ENCODE data around the gene IQCK. TPM values are rescaled to one million over a fixed set of nuclear protein-coding genes. Genes with fewer than 3 reads are reported as not detected.
A peak's percentile ranks its signal among the peaks of the same experiment; 100 is the strongest.

IQCK gene
- total RNA-seq, 4 donors from 2014 or later: 9.0 to 16.3 (median 14.5) TPM

DNA sequence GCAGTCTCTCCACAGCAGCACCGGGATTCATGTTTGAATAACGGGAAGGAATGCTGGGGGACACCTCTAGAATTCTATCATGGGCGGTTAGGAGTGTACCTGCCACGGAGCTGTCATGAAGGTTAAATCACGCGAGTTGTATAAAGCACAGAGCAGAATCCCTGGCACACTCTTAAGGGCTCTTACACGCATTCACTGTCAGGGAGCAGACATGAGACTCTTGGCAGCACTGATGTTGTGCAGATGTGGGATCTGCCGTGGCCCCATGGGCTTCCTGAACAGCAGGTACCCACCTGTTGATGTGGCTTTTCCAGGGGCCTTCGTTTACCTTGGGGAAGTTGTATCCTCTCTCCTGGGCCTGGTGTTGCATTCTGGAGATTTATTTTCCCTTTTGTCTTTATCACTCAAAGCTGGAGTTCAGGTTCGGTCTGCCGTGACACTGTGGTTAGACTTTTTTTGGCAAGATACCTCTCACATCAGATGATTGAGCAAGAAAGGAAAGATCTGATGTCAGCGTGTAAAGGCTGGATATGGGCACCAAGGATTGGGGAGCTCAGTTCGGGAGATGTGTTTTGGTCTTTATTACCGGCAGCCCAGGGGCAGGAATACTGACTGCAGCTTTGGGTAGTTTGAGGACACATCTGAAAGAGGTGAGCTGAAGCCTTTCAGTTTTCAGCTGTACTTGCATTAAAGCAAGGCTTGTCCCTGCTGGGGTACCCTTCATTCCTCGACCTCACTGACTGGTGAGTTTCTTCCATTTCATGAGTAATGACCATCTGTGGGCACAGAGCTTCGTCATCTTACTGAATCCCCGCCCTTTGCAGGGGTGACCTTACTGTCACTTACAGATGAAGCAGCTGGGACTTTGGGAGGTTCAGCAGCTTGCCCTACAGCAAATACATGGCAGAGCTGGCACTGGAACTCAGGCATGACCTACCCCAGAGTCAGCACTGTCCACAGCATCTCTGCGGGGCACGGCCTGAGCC lies 19.3 kb upstream of the IQCK start:
- H3K27ac ChIP-seq: peak overlapping the region in 3 of 4 donors; percentile 55 to 71 (median 67)
- no peak overlapping the region for H3K4me3 ChIP-seq
- peaks cover 0 to 66% of the 10 kb centered on the region in 2 donors for H3K36me3 ChIP-seq
- WGBS, 2 donors (ENCODE audit: low coverage in 1 of 2): 50 to 71% methylated on average over 5 to 6 of the region's 19 CpGs
- no peak for TF ChIP-seq CTCF (IDR thresholded peaks at IDR 0.05)
- no peak for TF ChIP-seq POLR2AphosphoS5 (IDR thresholded peaks at IDR 0.05)
- TF ChIP-seq POLR2A (IDR thresholded peaks at IDR 0.05): no peak
- TF ChIP-seq EP300 (IDR thresholded peaks at IDR 0.05): no peak
- no peaks in the 10 kb centered on the region for H3K9me3 ChIP-seq
- H3K27me3 ChIP-seq: no peaks in the 10 kb centered on the region
- H3K4me1 ChIP-seq: peaks cover 0 to 59% (median 30%) of the 10 kb centered on the region in 3 donors
- peak; percentile 19 for ATAC-seq

GRCh38 chr16:19699472-19699871 lies 18.6 kb upstream of the IQCK start:
- peak overlapping the region in 3 of 4 donors; percentile 55 to 71 (median 67) for H3K27ac ChIP-seq
- H3K4me3 ChIP-seq: no peak overlapping the region
- peaks cover 0 to 59% (median 30%) of the 10 kb centered on the region in 3 donors for H3K4me1 ChIP-seq
- WGBS, 2 donors (ENCODE audit: low coverage in 1 of 2): no CpG with 5 or more reads among the region's 8 CpGs
- no peaks in the 10 kb centered on the region for H3K27me3 ChIP-seq
- no peak for ATAC-seq
- peaks cover 0 to 70% of the 10 kb centered on the region in 2 donors for H3K36me3 ChIP-seq
- TF ChIP-seq POLR2A (IDR thresholded peaks at IDR 0.05): no peak
- no peak for TF ChIP-seq EP300 (IDR thresholded peaks at IDR 0.05)
- TF ChIP-seq POLR2AphosphoS5 (IDR thresholded peaks at IDR 0.05): no peak
- TF ChIP-seq CTCF (IDR thresholded peaks at IDR 0.05): no peak
- H3K9me3 ChIP-seq: no peaks in the 10 kb centered on the region

GRCh38 chr16:19700319-19700781 lies 17.7 kb upstream of the IQCK start:
- Histone ChIP-seq H3K4me3 (no peak overlapping the region), H3K27me3 (no peaks in the 10 kb centered on the region), H3K36me3 (peaks cover 0 to 77% of the 10 kb centered on the region in 2 donors), H3K27ac (peak overlapping the region; percentile 5 to 71 (median 61)), H3K9me3 (no peaks in the 10 kb centered on the region), H3K4me1 (peaks cover 0 to 59% (median 34%) of the 10 kb centered on the region in 3 donors)
- TF ChIP-seq POLR2AphosphoS5 (IDR thresholded peaks at IDR 0.05): no peak
- TF ChIP-seq POLR2A (IDR thresholded peaks at IDR 0.05): no peak
- TF ChIP-seq CTCF (IDR thresholded peaks at IDR 0.05): no peak
- TF ChIP-seq EP300 (IDR thresholded peaks at IDR 0.05): no peak
- ATAC-seq: peak; percentile 22
- WGBS, 2 donors (ENCODE audit: low coverage in 1 of 2): 14 to 15% methylated on average over 5 to 6 of the region's 6 CpGs

GRCh38 chr16:19701091-19701490 lies 17.0 kb upstream of the IQCK start:
- 44 to 79% methylated on average over 3 of the region's 3 CpGs for WGBS, 2 donors (ENCODE audit: low coverage in 1 of 2)
- Histone ChIP-seq H3K4me1 (peaks cover 0 to 52% (median 33%) of the 10 kb centered on the region in 3 donors), H3K27me3 (no peaks in the 10 kb centered on the region), H3K27ac (peak overlapping the region in 3 of 4 donors; percentile 55 to 71 (median 67)), H3K9me3 (no peaks in the 10 kb centered on the region), H3K36me3 (peaks cover 0 to 84% of the 10 kb centered on the region in 2 donors), H3K4me3 (no peak overlapping the region)
- TF ChIP-seq POLR2A (IDR thresholded peaks at IDR 0.05) (no peak), POLR2AphosphoS5 (IDR thresholded peaks at IDR 0.05) (no peak), CTCF (IDR thresholded peaks at IDR 0.05) (no peak), EP300 (IDR thresholded peaks at IDR 0.05) (no peak)
- no peak for ATAC-seq
